NOMO-1 treated with dmso at 0.1 percent for 144 hours (cell line): Measurements from ENCODE around the gene WDFY4.

Experiments
- DNase-seq: peaks from one replicate; lab custom pipeline; 2025; ENCODE audit not compliant: unreplicated experiment; lab: John Stamatoyannopoulos, UW

Gene WDFY4

DNA sequence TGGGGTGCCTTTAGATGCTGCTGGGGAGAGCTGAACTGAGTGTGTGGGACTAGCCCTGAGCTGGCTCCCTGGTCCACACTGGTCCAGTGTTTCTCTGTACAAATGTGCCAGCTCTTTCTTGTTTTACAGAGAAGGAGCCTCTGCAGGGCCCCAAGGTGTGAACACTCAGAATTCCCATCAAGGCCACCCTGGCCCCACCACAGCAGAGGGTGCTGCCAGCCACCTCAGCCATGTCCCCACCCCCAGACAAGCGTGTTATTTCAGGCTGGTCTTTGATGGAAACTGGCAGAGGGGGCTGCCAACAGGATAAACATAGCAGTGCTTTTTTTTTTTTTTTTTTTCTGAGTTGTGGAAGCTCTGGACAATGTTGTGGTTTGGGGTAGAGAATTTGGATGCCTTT lies 323.4 kb downstream of the WDFY4 start:
- no peak for DNase-seq

DNA sequence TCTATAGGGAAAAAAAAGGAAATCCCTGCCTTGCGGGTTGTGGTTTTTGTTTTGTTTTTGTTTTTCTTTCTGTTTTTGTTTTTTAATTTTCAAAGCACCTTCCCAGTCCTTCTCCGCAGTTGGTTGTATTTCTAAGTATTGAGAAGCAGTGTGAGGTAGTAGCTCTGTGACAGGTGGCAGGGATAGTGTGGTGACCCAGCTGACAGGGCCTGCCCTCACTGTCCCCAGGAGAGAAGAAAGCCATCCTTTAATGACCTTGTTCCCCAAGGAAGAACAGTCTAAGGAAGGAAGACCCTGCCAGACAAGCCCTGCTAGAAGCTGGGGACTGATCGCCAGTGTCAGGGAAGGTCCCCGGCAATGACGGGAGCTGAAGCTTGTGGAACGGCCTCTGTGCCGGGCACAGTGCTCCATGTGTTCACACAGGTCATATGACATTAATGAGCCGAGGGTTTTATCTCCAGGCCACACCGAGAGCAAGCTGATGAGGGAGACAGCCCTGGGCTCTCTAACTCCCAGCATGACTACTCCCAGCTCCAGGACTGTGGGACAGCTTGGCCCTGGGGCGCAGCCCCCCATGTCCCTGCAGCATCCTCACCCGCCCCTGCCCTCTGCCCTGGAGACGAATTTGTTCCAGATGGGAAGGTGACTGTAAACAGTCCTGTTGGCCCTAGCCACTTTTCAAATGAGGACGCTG lies 324.0 kb downstream of the WDFY4 start:
- no peak for DNase-seq

GRCh38 chr10:49009199-49009979 lies 324.7 kb downstream of the WDFY4 start:
- no peak for DNase-seq

DNA sequence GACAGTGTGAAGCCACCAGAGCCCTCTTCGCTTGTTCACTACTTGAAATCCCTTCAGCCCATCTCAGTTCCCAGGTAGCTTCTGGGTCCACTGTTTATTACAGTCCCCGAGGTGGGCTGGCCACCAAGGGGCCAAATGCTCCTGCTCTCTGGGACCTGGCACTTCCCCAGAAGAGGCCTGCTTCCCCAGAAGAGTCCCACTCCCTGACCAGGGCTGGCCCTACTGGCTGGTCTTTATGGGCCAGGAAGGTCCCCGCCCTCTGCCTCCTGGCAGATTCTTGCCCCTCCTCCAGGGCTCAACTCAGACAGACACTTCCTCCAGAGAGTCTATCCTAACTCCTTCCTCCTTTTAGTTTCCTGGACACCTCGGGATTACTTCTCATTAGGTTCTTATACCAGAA lies 325.6 kb downstream of the WDFY4 start:
- no peak for DNase-seq

DNA sequence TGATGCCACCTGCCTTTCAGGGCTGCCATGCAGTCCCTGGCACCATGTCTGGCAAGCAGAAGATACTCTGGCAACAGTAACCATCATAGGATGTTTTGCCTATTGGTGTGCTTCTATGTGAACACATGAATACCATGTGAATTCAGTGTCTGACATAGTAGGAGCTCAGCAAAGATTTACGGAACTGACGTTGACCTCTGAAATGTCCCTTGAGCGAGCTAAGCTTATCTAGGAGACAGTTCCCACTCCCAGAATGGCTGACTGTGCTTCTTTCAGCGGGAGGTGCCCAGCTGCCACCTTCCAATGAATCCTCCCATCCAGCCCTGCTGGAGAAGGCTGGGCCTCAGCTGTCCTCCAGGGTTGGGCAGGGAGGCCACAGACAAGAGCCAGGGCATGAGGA lies 326.2 kb downstream of the WDFY4 start:
- DNase-seq, result no peak

GRCh38 chr10:49011756-49012155 lies 327.1 kb downstream of the WDFY4 start:
- no peak for DNase-seq

DNA sequence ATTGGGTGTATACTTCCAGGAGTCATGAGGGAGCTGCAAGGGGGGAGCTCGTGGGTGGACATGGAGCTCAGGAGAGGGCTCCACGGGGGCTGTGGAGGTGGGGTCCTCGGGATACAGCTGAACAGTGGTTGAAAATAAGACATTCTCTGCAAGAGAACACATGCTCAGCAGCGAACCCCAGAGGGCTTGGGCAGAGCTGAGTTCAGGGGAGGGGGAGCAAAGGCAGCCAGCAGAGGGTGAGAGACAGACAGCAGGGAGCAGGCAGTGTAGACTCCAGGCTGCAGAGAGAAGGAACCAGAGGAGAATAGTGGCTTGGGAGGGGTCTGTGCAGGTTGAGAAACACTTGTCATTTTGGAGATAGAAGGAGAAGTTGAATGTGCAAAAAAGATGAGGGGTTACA lies 327.9 kb downstream of the WDFY4 start:
- DNase-seq, result no peak

- no peak for DNase-seq
Observed at GRCh38 chr10:49015700-49016099, 331.0 kb downstream of the WDFY4 start.

DNA sequence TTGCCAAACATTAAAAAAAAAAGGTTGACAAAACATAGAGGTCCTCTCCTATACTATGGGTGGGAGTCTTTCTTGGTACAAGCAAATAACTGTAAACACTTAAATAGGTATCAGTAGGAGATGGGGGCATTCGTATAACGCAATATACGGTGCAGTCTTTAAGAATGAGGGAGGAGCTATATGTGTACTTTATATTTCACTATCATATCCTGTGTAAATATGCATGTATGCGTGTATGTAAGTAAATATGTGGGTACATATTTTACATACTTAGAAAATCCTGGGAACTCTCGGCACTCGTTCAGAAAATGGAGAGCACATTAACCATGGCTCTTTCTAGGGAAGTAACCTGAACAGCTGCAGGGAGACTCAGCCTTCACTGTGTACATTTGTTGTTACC lies 337.0 kb downstream of the WDFY4 start:
- no peak for DNase-seq

DNA sequence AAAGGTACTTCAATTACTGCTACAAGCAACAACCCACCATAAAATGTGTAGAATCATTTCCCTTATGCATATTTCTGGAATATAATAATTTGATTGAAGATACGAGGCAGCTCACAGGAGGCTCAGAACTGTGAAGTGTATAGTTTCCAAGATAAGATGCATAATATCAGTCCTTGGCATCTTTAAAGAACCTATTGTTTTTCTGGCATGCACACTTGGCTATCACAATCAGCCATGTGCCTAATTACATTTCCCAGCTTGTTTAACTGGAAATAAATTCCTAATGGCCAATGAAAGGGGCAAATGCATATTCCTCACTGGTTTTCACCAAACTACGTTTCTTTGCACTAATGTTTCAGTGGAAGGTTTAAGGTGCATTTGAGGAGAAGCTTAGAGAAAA lies 338.4 kb downstream of the WDFY4 start:
- DNase-seq, result no peak

DNA sequence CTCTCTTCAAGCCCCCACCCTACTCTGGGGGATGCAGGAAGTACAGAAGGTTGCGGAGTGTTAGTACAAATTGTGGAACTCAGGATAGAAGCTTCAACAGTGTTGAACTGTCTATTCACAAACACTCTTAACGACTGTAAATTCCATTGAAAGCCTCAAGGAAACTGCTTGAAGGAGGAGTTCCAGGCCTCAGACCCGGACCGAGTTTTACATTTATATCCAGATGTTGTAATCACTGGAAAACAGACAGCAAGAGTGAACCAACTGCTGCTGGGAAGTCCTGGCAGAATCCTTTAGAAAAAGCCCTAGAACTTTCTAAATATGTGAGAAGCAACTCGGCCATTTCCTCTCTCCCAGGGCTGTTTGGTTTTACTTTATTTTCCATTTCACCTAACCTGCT lies 339.1 kb downstream of the WDFY4 start:
- DNase-seq, result no peak

DNA sequence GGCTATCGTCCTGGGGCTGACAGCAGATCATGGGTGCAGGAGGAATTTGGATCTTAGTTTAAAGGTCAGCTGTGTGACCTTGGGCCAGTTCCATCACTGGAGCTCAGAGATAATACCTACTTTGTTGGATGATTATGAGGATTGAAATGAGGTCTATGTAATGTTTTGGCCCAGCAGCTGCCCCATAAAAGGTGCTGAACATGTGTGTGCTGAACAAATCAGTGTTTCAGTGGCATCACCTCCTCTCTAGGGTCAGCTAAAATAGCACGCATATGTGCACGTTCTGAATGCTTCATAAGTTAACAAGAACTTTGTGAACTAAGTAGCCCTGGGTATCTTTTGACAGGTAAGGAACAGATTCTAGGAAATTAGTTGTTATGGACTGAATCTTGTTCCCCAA lies 339.8 kb downstream of the WDFY4 start:
- no peak for DNase-seq

- DNase-seq, result no peak
Observed at GRCh38 chr10:49025347-49025983, 340.8 kb downstream of the WDFY4 start.

DNA sequence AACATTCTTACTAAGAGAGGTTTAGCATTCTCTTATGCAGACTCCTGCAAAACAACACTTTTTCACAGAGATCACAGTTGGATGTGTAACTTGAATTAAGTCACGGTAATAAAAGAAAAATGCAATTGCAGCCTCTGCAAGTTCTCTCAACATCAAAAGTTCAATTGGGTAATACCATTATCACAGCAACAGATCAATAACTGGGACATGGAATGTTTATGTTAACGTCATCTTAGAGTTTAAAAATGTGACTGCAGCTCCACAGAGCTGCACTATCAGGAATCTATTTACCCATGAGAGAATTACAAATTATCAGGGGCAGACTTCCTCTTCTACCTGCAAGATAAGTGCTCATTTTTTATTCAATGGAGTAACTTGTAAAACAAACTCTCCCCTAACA lies 344.0 kb downstream of the WDFY4 start:
- DNase-seq, result no peak

GRCh38 chr10:49029666-49030065 lies 345.0 kb downstream of the WDFY4 start:
- no peak for DNase-seq
